IMR-90 (cell line): Measurements from ENCODE around the gene HPSE.

Source experiments
- POLR2A ChIP-seq: IDR thresholded peaks from 2 replicates; pipeline ENCODE4 v1.6.1; 2012; ENCODE audit warnings: mild to moderate bottlenecking, low read depth, low read length
- TF ChIP-seq, protein P1 (sequence below): conservative IDR thresholded peaks from 2 replicates; pipeline ENCODE4 v1.5.1; 2012; ENCODE audit warnings: mild to moderate bottlenecking, low read depth, low read length, improper control_type of control experiment

DNA sequence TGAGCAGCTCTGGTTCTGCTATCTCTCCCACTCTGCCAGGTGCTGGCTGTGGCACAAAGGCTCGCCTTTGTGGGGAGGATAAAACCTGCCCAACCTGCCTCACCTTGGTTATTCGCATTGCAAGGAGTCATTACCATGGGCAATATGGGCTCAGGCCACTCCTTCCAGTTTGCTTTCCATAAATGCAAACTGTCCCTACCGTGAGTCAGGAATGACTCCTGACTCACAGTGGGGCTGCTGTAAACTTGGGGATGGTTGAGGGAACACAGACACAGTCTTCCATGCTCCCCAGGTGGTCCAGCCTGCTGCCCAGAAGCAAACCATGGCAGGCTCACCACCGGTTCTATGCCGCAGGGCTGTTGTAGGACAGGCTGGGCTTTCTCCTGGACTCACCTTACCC, 86.2 kb downstream of the HPSE start:
- TF ChIP-seq, protein P1, sequence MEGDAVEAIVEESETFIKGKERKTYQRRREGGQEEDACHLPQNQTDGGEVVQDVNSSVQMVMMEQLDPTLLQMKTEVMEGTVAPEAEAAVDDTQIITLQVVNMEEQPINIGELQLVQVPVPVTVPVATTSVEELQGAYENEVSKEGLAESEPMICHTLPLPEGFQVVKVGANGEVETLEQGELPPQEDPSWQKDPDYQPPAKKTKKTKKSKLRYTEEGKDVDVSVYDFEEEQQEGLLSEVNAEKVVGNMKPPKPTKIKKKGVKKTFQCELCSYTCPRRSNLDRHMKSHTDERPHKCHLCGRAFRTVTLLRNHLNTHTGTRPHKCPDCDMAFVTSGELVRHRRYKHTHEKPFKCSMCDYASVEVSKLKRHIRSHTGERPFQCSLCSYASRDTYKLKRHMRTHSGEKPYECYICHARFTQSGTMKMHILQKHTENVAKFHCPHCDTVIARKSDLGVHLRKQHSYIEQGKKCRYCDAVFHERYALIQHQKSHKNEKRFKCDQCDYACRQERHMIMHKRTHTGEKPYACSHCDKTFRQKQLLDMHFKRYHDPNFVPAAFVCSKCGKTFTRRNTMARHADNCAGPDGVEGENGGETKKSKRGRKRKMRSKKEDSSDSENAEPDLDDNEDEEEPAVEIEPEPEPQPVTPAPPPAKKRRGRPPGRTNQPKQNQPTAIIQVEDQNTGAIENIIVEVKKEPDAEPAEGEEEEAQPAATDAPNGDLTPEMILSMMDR, result no peak
- TF ChIP-seq POLR2A, result no peak
